ENCODE measurements around the gene SCFD1.
"Not testable (repeated sequence)": the region's sequence is repeated elsewhere in the genome, so short reads cannot be mapped to it uniquely, and the experiment has no call there.

SCFD1 gene

GRCh38 chr14:30614155-30614554, 8.0 kb upstream of the SCFD1 start:
- no peak for DNase-seq

DNA sequence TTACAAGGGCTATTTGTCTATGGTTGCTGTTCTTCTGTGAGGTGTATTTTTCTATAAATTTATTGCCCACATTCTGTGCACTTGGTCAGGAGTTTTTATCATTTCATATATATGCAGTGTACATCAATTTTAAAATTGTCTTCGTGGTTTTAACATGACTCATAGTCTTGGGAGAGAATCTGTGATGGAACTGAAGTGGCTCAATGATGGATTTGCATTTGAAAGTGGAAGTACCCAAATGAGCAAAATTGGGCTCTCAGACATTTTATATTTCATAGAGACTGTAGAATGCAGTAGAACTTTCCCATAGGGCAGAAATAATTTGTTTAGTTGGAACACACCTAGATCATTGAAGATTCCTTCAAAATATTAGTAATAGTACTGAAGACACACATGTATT, 1.9 kb upstream of the SCFD1 start:
- peak; percentile 87 to 92 for DNase-seq

- DNase-seq = peak; percentile 73 to 84
These were observed 672 bp upstream of the SCFD1 start for GRCh38 chr14:30621354-30621939.

DNA sequence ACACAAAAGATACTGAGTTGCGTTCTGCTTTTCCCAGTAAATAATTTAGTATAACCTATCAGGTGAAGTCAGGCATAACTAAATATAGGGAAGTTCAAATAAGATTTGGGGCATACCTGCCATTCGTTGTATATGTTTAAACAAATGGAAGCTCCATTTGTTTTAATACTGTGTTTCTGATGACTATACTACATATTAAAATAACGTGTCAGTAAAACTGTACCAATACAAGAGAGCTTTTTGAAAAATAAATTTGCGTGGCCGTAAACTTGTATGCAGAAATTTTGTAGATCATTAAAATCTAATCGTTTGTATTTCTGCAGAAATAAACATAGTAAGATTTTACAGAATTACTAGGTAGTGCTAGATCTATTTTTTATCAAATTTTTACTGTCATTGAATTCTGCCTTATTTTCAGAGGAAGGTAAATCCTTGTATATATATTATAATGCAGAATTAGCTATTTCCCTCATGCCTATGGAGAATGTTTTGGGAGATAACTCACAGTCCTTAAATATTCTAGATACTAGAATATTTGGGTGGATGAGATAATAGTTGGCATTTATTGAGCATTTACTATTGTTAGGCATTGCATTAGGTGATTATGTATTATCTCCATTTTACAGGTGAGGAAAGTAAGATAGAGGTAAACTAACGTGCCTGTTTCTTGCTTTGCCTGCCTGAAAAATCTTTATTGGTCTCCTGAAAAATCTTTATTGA, 1.5 kb downstream of the SCFD1 start:
- DNase-seq = no peak

- no peak for DNase-seq
These were observed 2.0 kb downstream of the SCFD1 start for GRCh38 chr14:30624132-30624423.

GRCh38 chr14:30625533-30625932, 3.4 kb downstream of the SCFD1 start:
- DNase-seq = no peak

GRCh38 chr14:30629432-30629831, 7.3 kb downstream of the SCFD1 start:
- DNase-seq = not testable (repeated sequence)

GRCh38 chr14:30630248-30630647, 8.1 kb downstream of the SCFD1 start:
- no peak for DNase-seq

DNA sequence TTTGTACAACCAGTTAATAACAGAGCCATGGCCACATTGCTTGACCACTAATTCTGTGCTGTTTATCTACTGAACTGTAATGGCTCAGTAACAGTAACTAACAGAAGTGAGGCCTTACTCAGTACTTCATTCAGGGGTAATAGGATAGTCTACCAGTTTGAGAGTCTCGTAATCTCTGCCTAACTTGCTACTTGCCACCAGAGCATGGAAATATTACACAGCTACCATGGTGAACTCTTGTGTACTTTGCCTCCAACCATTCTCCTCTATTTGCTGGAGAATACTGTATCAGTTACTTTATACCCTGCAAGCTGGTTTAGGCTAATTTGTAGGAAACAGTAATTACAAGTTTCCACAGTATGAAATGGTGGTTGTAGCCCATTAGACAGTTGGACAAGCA, 10.6 kb downstream of the SCFD1 start:
- no peak for DNase-seq

DNA sequence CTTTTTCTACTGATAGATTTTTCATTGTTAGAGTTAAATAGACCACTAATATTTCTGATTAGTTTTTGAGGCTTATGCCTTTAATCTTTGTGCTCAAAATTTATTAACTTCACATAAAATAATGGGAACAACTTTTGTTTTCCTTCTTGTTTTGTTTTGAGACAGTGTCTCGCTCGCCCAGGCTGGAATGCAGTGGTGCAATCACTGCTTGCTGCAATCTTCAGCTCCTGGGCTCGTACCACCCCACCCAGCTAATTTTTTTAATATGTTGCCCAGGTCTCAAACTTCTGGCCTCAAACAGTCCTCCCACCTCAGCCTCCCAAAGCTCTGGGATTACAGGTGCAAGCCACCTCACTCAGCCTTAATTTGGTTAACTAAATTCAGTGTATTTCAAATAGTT, 16.8 kb downstream of the SCFD1 start:
- peak; percentile 27 to 34 for DNase-seq

DNA sequence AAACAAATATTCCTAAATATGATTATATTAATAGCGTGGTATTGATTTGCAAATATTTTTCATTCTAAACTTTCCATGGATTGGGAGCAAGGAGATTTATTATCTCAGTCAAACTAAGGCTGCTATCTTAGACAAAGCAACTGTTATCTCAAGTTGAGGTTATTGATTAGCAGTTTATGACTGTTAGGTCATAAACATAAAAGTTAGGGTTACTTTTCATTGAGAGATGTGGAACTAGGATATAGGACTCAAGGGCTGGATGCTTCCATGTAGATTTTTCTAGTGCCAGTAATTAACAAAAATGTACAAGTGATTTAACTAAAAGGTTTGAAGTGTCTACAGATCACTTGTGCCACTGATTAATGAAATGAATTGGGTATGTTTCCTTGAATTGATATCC, 19.1 kb downstream of the SCFD1 start:
- no peak for DNase-seq

- DNase-seq = not testable (repeated sequence)
These were observed 22.3 kb downstream of the SCFD1 start for GRCh38 chr14:30644462-30644861.

DNA sequence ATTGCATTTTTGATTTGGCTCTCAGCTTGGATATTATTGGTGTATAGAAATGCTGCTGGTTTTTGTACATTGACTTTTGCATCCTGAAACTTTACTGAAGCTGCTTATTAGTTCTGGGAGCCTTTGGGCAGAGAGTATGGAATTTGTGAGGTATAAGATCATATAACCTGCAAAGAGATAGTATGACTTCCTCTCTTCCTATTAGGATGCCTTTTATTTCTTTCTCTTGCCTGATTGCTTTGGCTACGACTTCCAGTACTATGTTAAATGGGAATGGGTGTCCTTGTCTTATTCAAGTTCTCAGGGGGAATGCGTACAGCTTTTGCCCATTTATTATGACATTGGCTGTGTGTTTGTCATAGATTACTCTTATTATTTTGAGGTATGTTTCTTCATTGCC, 23.5 kb downstream of the SCFD1 start:
- DNase-seq = no peak

DNA sequence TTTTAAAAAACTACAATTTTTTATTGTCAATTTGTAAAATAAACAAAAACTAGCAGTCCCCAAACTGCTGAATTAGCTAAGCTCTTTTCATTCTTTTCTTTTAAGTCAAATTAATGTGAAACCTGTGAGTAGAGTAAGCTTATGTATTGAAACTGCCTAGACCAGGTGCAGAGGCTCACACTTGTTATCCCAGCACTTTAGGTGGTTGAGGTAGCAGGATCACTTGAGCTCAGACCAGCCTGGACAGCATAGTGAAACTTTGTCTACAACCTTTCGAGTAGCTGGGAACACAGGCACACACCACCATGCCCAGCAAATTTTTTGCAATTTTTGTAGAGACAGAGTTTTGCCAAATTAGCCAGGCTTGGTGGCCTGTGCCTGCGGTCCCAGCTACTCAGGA, 26.4 kb downstream of the SCFD1 start:
- DNase-seq = no peak

GRCh38 chr14:30651937-30652336, 29.8 kb downstream of the SCFD1 start:
- no peak for DNase-seq

GRCh38 chr14:30655124-30655523, 33.0 kb downstream of the SCFD1 start:
- no peak for DNase-seq

DNA sequence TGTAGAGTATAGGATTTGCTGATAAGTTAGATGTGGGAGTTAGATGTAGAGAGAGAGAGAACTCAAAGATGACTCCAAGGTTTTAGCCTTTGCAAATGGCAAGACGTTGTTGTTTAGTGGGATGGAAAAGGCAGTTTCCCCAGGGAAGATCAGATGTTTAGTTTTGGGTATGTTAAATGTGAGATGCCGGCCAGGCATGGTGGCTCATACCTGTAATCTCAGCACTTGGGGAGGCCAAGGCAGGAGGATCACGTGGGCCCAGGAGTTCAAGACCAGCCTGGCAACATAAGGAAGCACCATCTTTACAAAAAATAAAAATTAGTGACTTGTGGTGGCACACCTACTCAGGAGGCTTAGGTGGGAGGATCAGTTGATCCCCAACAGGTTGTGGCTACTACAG, 33.5 kb downstream of the SCFD1 start:
- DNase-seq = no peak

- peak; percentile 20 to 66 for DNase-seq
These were observed 34.1 kb downstream of the SCFD1 start for GRCh38 chr14:30656190-30656632.

GRCh38 chr14:30657050-30657449, 34.9 kb downstream of the SCFD1 start:
- no peak for DNase-seq

DNA sequence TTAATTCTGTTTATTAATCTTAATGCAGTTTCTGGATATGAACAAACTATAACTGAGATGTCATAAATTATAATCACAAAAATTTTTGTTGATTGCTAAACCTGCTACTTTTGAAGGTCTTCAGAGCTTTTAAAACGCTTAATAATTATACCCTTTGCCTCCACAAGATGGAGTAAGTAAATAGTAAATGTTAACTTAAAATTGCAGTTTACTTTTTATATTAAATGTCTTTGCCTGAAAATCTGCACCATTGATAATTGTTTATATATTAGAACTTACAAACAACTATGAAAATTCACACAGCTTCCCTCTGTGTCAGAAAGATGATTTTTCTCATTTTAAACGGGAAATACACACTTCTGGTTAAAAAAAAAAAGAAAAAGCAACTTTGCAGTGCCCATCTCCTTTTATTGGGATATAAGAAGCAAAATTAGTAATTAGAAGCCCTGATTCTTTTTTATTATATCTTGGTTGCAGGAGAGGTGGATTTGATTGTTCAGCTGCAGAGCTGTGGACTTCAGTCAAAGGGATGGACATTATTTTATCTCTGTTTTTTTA, 35.6 kb downstream of the SCFD1 start:
- DNase-seq = no peak

- DNase-seq = no peak
These were observed 36.5 kb downstream of the SCFD1 start for GRCh38 chr14:30658645-30659044.

DNA sequence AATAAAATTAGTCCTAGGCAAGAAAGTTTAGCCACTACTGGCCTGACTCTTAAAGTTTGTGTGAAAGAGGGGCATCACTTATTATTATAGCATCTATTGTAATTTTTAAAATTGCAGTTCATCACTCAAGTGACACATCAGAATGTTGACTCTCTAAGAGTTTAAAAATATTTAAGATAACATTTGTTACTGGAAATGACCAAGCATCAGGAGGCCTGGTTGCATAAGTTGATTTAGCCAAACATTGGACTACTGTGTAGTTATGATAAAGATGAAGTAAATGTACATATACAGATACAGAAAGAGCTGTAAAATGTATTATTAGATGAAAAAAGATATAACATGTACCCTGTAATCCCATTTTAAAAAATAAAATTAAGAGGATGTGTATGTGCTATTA, 47.5 kb downstream of the SCFD1 start:
- no peak for DNase-seq

GRCh38 chr14:30673071-30673470, 51.0 kb downstream of the SCFD1 start:
- DNase-seq = no peak

DNA sequence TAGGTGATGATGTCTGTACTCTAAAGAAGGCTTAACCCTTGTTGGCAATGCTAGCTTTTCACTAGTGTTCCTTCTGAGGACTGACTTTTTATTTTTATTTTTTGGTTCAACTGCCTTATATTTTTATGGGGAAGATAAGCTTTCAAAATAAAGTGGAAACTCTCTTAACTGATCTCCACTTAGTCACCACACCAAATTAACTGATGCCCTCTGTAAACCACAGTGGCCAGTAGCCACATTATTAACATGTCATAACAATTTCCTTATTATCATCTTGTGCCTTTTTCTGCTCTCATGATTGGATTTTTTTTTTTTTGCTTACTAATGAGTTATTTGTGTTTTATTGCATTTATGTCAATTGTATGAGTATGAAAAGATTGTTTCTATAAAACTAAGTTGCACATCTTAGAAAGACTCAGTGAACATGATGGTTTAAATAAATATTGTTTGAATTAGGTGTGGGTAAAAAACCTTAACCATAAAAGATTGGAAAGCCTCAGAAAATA, 56.9 kb downstream of the SCFD1 start:
- DNase-seq = no peak

DNA sequence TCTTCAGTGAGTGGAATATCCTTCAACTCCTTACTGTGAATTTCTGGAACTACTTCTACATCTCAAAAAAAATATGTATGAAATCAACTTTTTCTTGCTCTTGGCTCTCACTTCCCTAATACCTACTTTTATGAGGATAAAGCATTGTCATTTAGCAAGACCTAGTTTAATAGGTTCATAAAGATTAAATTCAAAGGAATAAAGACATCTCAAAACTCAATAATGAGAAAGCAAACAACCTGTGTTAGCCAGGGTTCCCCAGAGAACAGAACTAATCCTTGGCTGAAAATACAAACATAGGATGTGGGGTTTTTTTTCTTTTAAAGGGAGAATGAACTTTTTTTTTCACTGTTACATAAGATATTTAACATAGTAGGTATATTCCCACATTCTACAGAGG, 57.9 kb downstream of the SCFD1 start:
- no peak for DNase-seq

All from inflammatory macrophage treated with lipopolysaccharide for 1 hour (primary cell).